GM18519 (cell line): Measurements from ENCODE around the gene BCHE.

Experiments
- ATAC-seq: cut with Tn5 transposase; IDR thresholded peaks from one replicate; pipeline ENCODE4 v1.9.1; 2021; ENCODE audit warnings: mild to moderate bottlenecking, moderate library complexity; ENCODE audit not compliant: unreplicated experiment, low FRiP score

The BCHE gene

DNA sequence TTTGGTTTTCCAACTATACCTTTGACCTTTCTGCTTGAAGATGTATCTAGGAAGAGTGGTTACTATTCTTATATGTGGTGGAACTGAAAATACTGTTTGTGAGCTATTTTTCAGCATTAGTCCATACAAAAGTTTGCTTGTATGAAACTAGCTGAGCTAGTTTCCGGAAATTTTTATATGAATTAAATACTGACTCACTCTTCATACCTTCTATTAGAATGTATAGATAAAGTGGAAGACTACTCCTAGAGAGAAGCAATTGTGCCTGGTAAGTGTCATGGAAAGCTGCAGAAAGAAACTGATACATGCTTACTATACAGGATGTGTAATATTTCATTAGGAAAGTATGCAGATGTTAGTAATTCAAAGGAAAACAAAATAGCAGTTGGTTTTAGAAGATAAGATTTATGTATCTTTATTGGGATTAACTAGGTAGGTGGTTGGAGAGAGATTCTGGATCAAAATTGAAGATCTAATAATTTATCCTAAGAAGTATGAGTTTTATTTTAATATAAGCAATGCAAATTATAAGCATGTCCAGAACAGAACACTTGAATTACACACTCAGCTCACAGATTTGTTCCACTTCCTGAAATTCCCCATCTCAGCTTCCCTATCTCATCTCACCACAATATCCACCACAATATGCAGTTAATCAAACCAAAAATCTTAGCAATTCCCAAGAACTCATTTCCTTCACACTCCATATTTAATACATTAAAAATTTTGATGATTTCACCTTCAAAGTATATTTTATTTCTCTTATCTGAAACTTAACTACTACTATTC, 82.8 kb downstream of the BCHE start:
- ATAC-seq: no peak

DNA sequence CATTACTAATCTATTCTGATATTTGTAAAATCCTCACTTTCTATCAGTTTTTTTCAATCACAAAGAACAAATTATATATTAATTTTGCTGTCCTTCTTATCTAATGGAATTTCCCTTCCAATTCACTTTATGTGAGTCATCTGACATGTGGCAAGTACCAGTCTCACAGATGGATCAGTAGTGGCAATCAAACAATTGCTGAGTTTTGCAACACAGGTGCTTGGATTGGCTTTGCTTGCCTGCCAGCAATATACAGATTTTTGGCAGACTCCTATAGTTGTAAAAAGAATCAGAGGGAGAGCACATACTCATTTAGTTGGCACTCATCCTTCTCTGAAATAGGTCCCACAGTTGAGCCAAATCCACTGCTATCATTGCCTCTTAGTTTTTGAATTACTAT, 83.7 kb downstream of the BCHE start:
- ATAC-seq: no peak

DNA sequence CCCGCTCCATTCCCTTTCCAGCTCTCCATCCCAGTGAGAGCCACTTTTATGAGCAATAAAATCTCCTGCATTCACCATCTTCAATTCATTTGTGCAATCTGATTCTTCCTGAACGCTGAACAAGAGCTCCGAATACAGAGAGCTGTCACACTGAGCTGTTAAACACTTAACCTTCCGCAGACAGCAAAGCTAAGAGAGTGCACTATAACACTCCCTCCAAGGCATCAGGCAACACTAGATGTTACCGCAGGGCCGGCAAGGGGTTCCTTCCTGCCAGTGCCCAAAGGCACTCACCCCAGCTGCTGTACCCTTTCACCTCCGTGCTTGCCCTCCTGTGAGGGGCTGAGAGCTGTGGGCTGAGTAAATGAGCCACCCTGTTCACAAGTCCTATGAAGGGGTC, 85.6 kb downstream of the BCHE start:
- ATAC-seq: no peak

DNA sequence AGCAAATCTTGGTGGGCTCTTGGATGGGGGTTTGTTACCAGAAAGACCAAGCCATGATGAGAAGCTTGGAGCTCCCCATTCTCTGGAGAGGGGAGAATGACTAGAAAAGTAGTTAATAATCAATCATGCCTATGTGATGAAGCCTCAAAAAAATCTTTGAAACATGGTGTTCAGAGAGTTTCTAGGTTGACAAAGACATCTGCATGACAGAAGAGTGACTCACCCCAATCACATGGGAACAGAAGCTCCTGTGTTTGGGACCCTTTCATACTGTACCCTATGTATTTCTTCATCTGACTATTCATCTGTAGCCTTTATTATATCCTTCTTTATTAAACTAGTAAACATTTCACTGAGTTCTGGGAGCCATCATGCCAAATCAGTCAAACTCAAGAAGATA, 87.4 kb downstream of the BCHE start:
- no peak for ATAC-seq

DNA sequence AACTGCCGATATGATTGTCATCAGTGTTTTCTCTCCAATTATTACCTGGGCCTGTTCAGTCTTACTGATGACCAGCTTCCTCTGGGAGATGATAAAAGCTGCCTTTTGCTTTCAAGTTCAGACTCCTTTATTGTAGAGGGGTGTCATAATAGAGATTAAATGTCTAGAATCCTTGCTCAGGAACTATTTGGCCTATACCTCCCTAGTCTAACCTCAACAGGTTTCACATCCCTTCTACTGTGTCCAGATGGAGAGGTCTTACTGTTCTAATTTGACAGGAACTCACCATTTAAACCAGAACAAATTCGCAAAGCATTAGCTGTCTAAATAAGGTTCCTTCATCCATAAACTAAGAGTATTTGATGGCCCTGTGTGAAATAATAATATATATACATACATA, 88.0 kb downstream of the BCHE start:
- ATAC-seq: no peak

DNA sequence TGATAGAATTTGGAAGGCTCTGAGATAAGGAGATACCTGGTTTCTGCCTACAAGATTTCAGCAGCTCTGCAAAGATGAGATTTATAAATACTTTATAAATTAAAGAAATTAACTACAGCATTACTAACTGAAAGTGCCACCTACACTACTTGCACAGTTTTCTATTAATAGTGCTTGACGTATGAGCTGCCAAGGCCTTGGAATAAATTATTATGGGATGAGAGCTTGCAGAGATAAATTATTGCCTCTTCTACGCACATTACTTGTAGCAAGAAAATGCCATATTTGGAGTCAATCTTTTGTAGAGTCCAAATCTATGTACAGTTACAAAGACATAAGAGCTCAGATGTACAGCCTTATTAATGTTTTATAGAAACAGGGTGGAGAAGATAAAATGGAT, 89.1 kb downstream of the BCHE start:
- ATAC-seq: no peak

DNA sequence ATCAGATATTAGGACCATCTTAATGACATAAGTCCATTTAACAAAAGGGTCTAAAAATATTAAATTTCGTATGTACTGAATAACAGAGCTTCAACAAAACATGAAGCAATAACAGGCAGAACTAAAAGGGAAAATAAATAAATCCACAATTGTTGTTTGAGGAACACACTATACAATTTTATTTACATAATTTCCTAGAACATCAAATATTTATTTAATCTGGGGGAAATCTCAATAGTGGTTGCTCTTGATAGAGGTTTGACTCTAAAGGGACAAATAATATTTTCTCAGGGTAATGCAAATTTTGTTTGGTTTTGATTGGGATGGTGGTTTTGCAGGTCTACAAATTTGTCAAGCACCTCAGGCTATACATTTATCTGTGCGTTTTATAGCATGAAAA, 90.3 kb downstream of the BCHE start:
- ATAC-seq: no peak

DNA sequence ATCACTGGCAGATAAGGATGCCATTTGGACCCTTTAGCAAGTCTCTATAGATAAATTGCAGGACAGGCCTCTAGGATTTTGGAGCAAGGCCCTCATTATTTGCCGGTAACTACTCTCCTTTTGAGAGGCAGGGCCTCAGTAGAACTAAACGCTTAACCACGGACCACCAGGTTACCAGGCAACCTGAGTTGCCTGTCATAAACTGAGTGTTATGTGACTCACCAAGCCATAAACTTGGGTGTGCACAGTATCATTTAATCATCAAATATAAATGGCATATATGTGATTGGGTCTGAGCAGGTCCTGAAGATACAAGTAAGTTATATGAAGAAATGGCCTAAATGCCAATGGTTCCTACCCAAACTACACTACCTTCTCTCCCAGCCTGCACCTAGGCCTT, 93.2 kb downstream of the BCHE start:
- ATAC-seq: no peak

DNA sequence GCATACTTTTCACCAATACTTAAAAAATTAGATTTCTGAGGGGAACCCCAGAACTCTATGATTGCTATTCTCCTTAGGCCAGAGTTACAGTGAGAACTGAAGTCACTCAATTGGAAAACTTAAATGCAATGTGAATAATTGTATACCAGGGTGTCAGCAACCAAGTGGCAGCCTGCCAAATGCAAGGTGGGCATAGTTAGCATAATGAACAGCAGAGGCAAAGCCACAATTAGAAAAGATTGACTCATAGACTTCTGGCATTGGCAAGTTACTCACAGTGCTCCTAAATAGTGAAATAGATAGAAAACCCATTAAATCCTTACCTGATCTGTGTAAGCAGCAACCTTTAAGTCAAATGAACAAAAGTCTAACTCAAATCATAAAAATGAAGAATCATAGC, 94.9 kb downstream of the BCHE start:
- ATAC-seq: no peak

DNA sequence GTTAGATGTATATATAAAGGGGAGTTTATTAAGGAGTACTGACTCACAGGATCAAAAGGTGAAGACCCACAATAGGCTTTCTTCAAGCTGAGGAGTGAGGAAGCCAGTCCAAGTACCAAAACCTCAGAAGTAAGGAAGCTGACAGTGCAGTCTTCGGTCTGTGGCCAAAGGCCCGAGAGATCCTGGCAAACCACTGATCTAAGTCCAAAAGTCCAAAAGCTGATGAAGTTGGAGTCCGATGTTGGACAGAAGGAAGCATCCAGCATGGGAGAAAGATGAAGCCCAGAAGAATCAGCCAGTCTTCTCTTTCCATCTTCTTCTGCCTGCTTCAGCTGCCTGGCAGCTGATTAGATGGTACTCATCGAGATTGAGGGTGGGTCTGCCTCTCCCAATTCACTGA, 107.5 kb downstream of the BCHE start:
- ATAC-seq: no peak

DNA sequence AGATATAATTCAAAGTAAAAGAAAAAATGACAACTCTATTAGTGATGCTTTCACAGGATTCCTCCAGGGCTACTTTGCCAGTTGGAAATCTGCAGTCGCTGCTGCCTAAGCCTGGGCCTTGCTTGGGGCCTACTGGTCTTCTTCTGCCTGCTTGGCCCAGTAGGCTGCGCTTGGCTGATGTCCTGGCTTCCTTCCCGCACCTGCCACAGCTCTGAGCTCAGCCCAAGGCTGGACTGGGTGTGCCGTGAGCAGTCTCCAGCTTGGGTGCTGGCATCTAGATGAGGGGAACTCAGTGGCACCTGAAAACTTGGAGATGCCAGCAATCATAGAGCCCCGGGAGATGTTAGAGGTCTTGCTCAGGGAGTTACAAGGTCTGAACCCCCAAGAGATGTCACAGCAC, 108.3 kb downstream of the BCHE start:
- ATAC-seq: no peak

DNA sequence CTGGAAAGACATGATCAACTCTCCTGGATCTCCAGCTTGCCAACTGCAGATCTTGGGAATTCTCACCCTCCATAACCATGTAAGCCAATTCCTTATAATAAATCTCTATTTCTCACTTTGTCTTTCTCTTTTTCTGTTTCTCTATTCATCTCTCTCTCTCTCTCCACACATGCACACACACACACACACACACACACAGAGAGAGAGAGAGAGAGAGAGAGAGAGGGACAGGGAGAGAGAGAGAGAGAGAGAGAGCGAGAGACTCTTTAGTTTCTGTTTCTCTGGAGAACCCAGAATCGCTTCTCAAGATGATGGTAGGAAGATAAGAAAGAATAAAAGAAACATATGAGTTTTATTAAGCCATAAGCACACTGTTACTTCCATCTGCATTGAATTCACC, 111.9 kb downstream of the BCHE start:
- ATAC-seq: no peak
